B cell (primary cell): ENCODE results near the gene MYO1E.

ENCODE experiments used
- CTCF ChIP-seq: fragments of 200-600 bp; IDR thresholded peaks from one replicate; pipeline ENCODE4 v1.8.0; 2022; ENCODE audit warnings: antibody characterized with exemption, mild to moderate bottlenecking
- EZH2 ChIP-seq: IDR thresholded peaks from 2 replicates; pipeline ENCODE4 v1.6.1; 2012; ENCODE audit warnings: borderline replicate concordance, low read depth, mild to moderate bottlenecking, moderate library complexity, low read length; ENCODE audit not compliant: insufficient read depth, poor library complexity, severe bottlenecking

- no peak for TF ChIP-seq CTCF
- TF ChIP-seq EZH2: no peak
Measured at GRCh38 chr15:59171067-59171397, 201.6 kb downstream of the MYO1E start.
